ENCODE measurements around the gene DYNC1H1.
A peak's percentile ranks its signal among the peaks of the same experiment; 100 is the strongest.

Gene DYNC1H1

GRCh38 chr14:102095871-102096568 lies 131.6 kb downstream of the DYNC1H1 start:
- DNase-seq = no peak

- peak; percentile 67 for DNase-seq
These were observed 132.3 kb downstream of the DYNC1H1 start for GRCh38 chr14:102096569-102097188.

GRCh38 chr14:102097441-102098135 lies 133.2 kb downstream of the DYNC1H1 start:
- DNase-seq = peak; percentile 49

- DNase-seq = no peak
These were observed 138.8 kb downstream of the DYNC1H1 start for GRCh38 chr14:102103062-102103695.

GRCh38 chr14:102105369-102105768 lies 141.0 kb downstream of the DYNC1H1 start:
- DNase-seq = no peak

All from NCI-H146 (cell line).